EH (cell line): ENCODE results near the gene SSTR4.
"Not testable (repeated sequence)": the region's sequence is repeated elsewhere in the genome, so short reads cannot be mapped to it uniquely, and the experiment has no call there.

ENCODE experiments used
- DNase-seq: peaks from one replicate; pipeline ENCODE4 v3.0.0-alpha.2; 2015; ENCODE audit warnings: low read depth

Gene SSTR4

DNA sequence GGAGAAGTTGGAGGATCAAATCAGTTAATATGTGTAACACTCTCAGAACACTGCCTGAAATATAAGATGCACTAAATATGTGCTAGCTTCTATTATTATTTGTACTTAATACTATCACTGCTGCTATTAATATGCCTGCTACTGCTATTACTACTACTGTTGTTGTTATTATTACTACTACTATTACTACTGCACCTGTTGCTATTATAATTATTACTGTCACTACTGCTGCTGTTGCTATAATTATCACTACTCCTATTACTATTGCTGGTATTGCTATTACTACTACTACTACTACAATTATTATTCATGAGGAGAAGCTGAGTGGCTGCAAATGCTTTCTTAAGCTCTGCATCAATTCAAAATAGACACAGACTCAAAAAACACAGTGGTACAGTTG lies 16.7 kb upstream of the SSTR4 start:
- no peak for DNase-seq

DNA sequence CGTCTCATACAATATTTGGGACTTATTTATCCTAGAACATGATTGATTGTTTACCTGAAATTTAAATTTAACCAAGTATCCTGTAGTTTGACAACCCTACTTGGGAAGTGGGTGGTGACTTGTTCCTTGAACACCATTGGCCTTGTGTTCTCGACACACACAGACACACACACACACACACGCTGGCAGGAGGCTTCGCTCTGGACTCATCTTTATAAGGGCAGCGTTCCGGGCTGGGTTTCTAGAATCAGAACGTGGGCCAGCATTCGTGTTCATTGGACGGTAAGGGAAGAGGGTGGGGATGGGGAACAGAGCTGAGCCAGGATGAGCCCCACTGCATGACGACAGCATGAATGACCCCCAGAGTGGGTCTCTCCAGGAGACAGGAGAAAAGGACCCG lies 16.2 kb upstream of the SSTR4 start:
- DNase-seq = no peak

DNA sequence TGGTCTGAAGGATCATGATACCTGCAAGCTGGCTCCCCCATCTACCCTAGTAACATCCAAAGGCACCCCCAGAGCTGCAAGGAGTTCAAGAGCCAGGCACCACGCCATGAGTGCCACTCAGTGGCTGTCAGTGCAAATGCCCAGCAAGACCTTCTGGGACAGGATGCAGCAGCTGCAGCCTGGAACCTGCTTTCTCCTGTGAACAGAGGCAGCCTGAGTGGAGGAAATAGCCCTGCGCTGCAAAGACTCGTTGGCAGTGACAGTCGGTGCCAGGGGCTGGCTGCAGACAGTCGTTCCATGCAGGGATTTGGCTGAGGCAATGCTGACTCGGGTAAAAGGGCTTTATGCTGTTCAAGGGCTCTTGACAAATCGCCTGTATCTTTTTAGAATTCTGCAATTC lies 15.7 kb upstream of the SSTR4 start:
- no peak for DNase-seq

DNA sequence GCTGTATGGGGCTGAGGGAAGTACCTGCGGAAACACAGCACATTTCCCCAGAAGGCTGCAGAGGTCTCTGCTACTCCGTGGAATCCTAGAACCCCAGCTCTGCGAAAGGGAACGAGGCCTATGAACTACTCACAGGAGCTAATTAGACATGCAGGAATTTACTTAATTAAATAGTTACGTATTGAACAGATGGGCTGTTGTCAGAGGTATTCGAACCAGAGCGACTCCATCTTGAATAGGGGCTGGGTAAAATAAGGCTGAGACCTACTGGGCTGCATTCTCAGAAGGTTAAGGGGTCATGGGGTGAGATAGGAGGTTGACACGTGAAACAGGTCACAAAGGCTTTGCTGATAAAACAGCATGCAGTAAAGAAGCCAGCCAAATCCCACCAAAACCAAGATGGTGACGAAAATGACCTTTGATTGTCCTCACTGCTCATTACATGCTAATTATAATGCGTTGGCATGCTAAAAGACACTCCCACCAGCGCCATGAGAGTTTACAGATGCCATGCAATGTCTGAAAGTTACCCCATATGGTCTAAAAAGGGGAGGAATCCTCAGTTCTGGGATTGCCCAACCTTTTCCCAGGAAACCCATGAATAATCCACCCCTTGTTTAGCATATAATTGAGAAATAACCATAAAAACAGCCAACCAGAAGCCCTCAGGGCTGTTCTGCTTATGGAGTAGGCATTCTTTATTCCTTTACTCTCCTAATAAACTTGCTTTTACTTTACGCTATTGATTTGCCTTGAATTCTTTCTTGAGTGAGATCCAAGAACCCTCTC lies 14.7 kb upstream of the SSTR4 start:
- no peak for DNase-seq

DNA sequence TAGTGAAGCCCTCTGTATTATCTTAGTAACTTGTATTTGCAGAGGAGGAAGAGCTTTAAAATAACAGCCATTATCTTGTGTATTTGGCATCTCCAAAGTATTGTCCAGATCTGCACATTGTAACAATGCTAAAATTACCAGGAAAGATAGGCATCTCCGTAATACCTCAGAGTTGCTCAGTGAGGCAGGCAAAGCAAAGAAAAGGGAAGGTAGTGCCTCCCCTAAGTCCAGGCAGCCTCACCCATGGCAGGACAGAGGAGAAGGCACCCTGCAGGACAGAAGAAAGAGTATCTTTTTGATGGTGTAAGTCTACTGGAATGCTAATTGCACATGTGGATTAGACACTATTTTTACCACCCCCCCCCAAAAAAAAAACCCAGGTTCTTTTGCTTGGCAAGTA lies 13.6 kb upstream of the SSTR4 start:
- no peak for DNase-seq

DNA sequence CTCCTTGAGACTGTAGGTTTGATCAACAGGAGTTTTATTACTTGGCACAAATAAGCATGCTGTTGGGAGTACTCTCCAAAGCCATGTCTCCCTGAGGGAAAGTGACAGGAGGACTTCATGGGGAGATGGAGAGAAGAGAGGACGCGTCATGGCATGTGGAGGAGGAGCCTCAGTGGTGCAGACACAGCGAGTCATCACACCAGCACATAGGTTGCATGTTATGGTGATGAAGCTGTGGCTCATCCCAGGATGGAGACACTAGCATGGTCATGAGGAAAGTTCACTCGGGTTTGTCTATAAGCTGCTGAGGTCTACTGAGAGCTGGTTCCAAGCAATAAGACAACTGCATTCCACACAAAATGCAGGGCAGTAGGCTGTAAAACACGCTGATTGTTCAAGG lies 13.2 kb upstream of the SSTR4 start:
- peak; percentile 4 for DNase-seq

DNA sequence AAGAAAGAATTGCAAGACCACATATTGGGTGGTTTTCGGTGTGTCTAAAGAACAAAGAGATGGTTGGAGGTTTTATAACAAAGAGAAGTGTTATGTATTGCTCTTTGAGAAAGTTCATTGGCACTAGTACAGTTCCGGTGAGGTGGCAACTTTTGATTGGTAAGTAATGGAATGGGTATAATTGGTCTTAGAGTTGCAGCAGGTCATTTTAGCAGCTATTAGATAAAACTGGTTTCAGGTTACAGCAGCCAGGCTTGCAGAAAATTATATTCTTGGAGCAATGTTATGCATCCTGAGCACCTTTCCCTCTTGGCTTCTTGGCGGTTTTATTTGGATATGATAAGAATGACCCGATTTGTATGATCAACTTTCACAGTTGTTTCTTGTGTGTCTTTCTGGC lies 12.3 kb upstream of the SSTR4 start:
- DNase-seq = no peak

DNA sequence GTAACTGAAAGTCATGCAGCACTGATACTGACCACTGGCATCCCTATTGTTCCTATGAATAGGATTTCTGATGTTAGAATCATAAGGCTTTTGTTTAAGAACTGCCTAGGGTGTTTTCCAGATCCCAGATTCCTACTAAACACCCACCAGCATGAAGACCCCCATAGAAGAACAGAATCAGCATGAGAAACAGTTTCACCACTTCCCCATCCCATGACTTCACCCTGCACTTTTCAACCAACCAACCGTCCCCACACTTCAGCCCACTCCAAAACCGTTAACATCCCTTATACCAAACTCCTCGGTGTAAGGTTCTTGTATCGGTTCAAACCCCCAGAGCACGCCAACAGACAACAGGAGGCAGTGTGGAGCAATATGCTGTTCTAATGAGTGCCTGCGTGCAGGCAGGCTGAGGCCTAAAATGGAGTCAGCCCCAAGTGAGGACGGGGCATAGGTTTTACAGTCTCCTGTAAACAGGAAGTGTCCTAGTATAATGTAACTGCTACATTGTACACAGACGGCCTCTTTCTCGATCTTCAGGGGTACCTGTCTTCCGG lies 11.4 kb upstream of the SSTR4 start:
- no peak for DNase-seq

DNA sequence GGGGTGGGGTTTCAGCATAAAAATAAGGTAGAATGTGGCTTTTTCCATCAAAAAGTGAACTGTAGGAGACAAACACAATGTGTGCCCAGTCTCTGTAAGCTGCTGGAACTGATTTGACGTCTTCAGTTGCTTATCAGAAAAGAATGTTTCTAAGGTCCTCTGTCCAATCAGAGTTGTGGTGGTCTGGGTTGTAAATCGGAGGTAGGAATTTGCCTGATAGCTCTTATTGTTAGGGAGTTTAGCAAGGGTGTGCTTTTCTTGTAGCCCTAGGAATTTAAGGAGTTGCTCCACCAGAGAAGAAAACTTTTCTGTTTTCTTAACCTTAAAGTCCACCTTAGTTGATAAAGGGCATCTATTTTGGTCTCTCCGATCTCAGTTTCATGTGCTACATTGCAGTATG lies 10.4 kb upstream of the SSTR4 start:
- no peak for DNase-seq

DNA sequence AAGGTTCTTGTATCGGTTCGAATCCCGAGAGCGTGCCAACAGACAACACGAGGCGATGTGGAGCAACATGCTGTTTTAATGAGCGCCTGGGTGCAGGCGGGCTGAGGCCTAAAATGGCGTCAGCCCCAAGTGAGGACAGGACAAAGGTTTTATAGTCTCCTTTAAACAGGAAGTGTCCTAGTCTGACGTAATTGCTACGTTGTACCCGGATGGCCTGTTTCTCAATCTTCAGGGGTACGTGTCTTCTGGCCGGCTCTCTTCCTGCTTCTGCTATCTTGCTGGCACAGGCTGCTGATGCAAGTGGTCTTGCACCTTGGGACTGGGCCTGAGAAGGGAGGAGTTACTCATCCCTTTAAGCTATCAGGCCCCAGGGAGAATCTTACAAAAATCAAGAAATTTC lies 9.6 kb upstream of the SSTR4 start:
- DNase-seq = not testable (repeated sequence)

DNA sequence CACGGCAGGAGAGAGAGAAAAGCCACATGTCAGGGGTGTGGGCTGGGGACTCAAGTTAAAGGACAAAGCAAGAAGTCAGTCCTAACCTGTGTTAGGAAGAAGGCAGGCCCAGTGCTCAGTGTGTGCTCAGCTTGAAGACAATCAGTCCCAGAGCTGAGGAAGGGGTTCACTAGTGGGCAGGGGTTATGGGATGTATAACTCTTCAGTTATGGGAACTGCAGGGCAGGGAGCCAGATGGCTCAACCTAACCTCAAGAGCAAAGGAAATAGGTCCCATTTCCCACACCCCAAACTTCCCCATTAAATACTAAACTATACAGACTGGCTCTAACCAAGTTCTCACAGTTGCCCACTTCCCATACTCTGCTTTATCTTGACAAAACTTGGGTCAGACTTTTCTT lies 7.4 kb upstream of the SSTR4 start:
- DNase-seq = no peak

DNA sequence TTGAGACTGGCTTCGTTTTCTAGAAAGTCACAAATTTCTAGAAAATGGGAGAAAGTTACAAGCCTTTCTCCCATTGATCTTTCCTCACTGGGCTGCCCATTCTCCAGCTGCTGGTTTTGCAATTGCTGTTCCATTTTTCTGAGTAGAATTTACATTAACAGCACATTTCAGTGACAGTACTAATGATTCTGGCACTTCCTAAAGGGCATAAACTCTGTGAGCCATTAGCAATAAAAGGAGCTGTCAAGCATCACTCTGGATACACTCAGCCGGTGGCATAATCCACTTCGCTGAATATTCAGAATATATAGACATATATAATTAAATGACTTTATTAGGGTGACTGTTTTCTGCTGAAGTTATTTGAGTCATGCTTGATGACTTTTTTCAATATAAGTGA lies 6.7 kb upstream of the SSTR4 start:
- no peak for DNase-seq

DNA sequence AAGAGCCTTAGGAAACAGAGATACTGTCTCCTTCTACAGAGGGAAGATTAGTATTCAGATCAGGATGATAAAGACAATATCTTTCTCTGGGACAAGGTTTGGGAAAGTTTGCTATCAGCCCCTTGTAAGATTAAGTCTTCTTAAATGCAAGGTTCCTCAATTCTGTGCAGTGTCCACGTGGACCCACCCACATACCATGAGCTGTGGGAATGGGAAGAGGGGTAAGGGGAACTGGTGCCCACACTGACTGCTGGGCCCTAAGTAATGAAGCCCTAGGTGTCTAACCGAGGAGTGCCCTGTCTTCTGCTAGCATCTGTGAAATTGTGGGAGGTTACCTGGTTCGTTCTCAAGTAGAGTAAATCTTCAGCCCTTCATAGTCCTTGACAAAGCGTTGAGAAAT lies 5.8 kb upstream of the SSTR4 start:
- no peak for DNase-seq

DNA sequence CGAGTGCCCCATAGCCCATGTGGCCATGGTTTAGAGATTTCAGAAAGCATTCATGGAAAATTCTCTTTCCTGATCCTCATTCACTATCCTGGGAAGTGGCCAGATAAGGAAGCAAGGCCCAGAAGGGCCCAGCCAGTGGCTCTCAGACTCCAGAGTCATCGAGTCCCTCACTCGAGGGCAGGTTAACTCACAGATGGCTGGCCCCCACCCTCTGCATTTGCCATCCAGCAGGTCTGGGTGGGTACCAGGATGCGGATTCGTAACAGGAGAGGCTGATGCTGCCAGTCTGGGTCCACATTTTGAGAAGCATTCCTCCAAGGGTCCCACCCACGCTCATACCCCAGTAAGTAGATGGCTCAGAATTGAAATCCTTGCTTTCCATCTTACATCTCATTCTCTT lies 3.8 kb upstream of the SSTR4 start:
- no peak for DNase-seq

DNA sequence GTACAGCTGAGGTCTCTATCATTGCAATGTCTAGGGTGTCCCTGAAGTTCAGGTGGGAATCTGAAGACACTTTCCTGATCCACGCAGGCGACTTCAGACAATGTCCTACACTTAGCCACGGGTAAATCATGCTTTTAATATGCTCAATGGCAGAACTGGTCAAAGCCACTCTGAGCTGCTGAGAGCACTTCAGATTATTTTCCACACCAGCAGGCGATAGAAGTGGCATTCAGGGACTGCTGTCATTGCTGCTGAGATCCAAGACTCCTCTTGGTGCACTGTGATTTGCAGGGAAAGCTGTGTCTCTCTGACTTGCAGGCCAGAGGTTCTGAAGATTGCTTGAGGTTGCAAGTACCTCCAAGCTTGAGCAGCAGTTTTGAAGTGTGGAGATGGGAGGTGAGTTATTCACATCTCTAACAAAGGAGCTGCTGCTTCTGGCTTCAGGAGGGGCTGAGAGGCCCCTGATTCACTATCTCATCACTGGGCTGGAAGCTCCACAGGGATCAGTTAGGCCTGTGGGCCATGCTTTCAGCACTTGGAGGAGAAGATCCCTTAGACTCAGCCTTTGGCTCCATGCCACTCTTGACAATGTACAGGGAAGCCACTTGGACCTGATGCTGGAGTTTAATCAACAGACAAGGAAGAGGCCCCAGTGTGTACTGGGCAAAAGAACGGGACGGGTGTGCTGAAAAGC lies 2.9 kb upstream of the SSTR4 start:
- DNase-seq = no peak

DNA sequence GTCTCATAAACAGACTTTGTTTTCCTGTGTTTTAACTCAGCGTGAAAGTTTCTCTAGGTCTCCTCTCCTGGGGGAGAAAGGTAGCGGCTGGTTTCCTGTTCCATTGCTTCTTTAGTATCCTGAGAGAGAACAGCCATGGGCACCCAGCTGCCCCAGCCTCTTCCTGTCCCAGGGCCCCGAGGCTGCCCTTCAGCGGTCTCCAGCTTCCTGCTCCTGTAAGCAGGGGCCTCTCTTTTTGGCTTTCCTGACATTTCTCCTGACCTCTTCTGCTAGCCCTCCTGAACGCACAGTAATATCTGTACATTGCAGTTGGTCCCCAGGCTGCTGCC lies 2.4 kb upstream of the SSTR4 start:
- no peak for DNase-seq

DNA sequence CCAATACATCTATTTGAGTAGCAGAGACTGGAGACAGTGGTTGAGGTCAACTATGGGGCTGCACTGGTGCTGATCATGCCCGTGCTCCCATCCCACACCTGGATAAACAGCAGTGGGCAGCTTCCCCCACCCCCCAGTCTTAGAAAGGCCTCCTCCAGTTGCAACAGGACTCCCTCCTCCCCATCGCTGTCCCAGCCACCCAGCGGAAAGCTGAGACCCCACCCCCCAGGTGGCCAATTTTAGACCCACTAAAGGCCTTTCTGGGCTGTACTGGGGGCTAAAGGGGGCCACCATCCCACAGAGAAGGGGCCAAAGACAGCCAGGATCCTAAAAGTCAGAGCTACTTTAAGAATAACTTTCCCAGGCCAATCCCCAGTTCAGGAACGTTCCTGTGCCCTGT lies 1.2 kb upstream of the SSTR4 start:
- no peak for DNase-seq

DNA sequence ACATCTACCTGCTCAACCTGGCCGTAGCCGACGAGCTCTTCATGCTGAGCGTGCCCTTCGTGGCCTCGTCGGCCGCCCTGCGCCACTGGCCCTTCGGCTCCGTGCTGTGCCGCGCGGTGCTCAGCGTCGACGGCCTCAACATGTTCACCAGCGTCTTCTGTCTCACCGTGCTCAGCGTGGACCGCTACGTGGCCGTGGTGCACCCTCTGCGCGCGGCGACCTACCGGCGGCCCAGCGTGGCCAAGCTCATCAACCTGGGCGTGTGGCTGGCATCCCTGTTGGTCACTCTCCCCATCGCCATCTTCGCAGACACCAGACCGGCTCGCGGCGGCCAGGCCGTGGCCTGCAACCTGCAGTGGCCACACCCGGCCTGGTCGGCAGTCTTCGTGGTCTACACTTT lies 619 bp downstream of the SSTR4 start:
- DNase-seq = no peak

DNA sequence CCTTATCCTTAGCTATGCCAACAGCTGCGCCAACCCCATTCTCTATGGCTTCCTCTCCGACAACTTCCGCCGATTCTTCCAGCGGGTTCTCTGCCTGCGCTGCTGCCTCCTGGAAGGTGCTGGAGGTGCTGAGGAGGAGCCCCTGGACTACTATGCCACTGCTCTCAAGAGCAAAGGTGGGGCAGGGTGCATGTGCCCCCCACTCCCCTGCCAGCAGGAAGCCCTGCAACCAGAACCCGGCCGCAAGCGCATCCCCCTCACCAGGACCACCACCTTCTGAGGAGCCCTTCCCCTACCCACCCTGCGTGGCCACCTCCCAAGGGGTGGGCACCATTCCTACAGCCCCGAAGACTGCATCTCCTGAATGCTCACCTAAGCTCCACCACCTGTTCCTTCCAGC lies 1.3 kb downstream of the SSTR4 start:
- DNase-seq = no peak

DNA sequence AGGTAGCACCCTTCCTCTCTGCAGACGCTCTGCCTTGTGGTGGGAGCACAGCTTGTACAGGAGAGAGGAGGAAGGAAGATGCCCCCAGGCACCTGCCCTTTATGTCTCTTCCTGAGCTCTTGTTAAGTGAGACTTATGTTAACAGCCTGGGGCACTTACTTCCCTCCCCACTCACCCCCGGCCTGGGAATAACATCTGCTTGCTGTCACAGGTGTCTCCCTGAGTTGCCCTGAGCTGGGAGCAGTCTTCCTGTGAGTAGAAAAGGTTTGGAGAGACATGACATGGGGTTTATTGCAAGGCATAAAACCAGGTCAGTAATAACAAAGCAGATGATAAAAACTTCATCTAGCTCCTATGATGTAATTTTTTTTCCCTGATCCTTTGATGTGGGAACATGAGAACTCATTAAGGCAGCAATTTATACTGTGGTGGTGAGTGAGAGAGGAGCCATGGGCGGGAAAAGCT lies 1.9 kb downstream of the SSTR4 start:
- DNase-seq = no peak

DNA sequence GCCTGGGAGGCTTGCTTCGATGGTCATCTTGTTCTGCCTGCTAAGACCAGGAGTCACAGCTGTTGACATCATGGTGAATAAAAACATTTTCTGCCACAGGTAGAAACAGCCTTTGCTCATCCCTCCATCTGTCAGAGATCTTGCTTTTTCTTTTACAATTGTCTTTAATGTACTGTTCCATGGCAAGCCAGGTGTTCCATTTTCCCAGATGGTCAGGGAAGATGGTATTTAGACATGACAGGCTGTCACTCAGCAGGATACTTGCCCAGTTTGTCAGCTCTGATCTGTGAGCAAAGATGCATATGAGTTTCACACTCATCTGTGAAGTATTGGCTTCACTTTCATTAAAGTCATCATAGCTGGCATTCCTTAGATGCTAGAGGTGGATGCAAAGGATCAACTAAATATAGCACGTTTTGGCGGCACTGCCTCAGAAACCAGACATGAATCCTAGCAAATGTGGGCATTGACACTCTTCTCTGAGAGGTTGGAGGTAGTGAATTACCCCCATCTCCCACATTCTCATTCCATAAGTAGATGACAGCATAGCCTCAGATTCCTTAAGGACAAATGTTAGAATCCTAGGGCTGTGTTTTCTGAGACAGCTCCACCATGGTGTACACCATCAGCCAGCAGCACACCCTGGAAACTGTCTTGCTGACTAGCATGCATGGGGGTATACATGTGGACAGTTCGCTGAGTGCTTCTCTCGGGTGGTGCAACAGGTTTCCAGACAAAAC lies 4.2 kb downstream of the SSTR4 start:
- DNase-seq = peak; percentile 13

DNA sequence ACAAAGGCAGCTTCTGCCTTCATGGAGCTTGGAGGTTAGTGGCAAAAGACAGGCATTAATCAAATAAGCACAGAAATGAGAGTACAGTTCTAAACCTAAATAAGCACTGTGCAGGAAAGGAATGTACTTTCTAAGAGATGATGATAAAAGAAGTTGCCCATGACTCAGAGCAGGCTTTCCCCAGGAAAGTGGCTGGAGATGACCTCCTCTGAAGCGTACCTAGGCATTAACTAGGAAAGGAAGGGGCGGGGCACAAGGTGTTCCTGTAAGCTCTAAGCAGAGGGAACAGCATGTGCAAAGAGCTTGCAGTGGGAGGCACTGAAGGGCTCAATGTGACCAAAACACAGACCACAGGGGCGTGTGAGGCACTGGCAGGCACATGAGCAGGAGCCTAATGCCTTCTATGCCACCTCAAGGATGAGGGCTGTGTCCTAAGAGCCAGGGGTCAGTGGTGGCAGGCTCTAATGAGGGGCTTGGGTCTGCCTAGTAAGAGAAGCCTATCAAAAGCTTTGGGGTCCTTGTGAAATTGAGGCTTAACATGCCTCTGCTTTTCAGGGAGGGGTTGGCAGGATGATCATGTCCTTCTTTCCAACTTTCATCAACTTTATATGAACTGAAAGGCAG lies 4.9 kb downstream of the SSTR4 start:
- no peak for DNase-seq

DNA sequence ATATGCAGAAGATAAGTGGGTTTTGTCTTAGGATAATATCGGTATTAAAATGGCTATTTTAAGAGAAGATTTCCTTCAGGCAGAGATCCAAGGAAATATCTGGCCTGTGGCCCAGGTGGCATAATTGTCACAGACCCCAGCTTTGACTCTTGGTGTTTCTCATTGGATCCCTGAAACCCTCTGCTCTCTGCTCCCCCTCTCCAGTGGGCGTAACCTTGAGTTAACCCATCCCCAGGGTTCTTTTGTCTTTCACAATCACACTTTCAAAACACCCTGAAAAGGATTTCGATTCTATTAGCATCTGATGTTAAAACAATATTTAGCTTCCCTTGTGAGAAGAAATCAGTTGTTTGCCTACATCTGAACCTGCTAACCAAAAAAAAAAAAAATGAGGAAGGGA lies 7.2 kb downstream of the SSTR4 start:
- no peak for DNase-seq
